Ishikawa (cell line): Measurements from ENCODE around the gene HIF1AN.

Experiments
- EP300 ChIP-seq: IDR thresholded peaks from 2 replicates; pipeline ENCODE4 v1.6.1; 2012; ENCODE audit warnings: borderline replicate concordance
- TEAD4 ChIP-seq: IDR thresholded peaks from 2 replicates; pipeline ENCODE4 v1.6.1; 2012
- ZBTB7A ChIP-seq: IDR thresholded peaks from 2 replicates; pipeline ENCODE4 v1.6.1; 2012; ENCODE audit warnings: low read depth
- TF ChIP-seq, protein P1 (sequence below): IDR thresholded peaks from 2 replicates; pipeline ENCODE4 v1.6.1; 2012

DNA sequence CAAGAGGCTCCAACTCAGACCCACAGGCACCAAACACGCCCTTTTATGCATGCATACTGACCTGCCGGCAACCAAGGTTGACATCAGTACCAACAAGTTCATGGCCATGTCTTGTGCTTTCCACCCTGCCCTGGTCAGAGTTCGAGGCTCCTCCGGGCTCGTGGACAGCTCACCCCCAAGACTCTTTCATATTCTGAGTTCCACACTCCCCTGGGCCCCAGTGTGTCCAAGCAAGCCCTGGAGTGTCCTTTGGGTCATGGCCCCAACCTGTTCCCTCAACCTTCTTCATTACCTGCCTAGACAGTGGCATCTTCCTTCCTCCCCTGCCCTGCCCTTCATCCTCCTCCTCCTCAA lies 40.5 kb downstream of the HIF1AN start:
- TF ChIP-seq ZBTB7A = no peak
- TF ChIP-seq, protein P1, sequence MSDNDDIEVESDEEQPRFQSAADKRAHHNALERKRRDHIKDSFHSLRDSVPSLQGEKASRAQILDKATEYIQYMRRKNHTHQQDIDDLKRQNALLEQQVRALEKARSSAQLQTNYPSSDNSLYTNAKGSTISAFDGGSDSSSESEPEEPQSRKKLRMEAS = no peak
- TF ChIP-seq EP300 = no peak
- no peak for TF ChIP-seq TEAD4
